Measurements from ENCODE around the gene MRM2. TPM values are rescaled to one million over a fixed set of nuclear protein-coding genes. Genes with fewer than 3 reads are reported as not detected.

MRM2 gene
- total RNA-seq, 1 experiment from 2014 or later = 34.7 TPM

GRCh38 chr7:2290877-2291276 is 48.9 kb upstream of the MRM2 start:
- DNase-seq (ENCODE audit: low read depth, low spot score) (no peak), ATAC-seq (no peak)
- H3K4me2 ChIP-seq (ENCODE audit: low read length) = no peak overlapping the region
- H3K9ac ChIP-seq (ENCODE audit: low read length) = no peak overlapping the region
- ChIA-PET RAD21 (ENCODE audit: low non-redundant PET in 1 of 2, low total read pairs in 2 of 2, uncharacterized antibody in 2 of 2, unreplicated experiment in 2 of 2) (no interaction called here), CTCF (no interaction called here), POLR2A (no interaction called here)
- H2AFZ ChIP-seq (ENCODE audit: low read depth, low read length, poor library complexity, severe bottlenecking) = no peak overlapping the region
- H3K27ac ChIP-seq (ENCODE audit: low read depth, low read length) = no peak overlapping the region
- peaks cover 21% of the 10 kb centered on the region for H3K79me2 ChIP-seq (ENCODE audit: insufficient read depth, low read length)
- BruUV-seq (replicated peaks) = no TSS peak
- no peaks in the 10 kb centered on the region for H3K9me3 ChIP-seq (ENCODE audit: control insufficient read depth in 1 of 2, insufficient read depth in 1 of 2, low read depth in 1 of 2, low read length in 2 of 2)
- H4K20me1 ChIP-seq (ENCODE audit: insufficient read depth) = no peaks in the 10 kb centered on the region
- H3K36me3 ChIP-seq (ENCODE audit: control insufficient read depth in 1 of 2, insufficient read depth in 2 of 2, low read length in 2 of 2) = no peaks in the 10 kb centered on the region
- no peaks in the 10 kb centered on the region for H3K4me1 ChIP-seq (ENCODE audit: control insufficient read depth in 1 of 2, insufficient read depth in 2 of 2, low read length in 2 of 2)
- TF ChIP-seq TCF7L2 (IDR thresholded peaks at IDR 0.05; ENCODE audit: borderline replicate concordance, extremely low read depth, insufficient read depth, insufficient read length) (no peak), ATF3 (IDR thresholded peaks at IDR 0.05) (no peak), RAD21 (IDR thresholded peaks at IDR 0.05; ENCODE audit: low read depth) (no peak), CBX3 (IDR thresholded peaks at IDR 0.05; ENCODE audit: low read depth) (no peak)
- H3K4me3 ChIP-seq (replicated peaks in 1 of 2; ENCODE audit: low read depth in 1 of 2, low read length in 2 of 2) = no peak overlapping the region
- intact Hi-C loops (cut with micrococcal nuclease) = no loop called here
- H3K9me2 ChIP-seq (ENCODE audit: insufficient read depth) = no peaks in the 10 kb centered on the region
- H3K27me3 ChIP-seq (ENCODE audit: insufficient read depth, low read length) = no peaks in the 10 kb centered on the region

- Histone ChIP-seq H3K4me3 (replicated peaks in 1 of 2; ENCODE audit: low read depth in 1 of 2, low read length in 2 of 2) (no peak overlapping the region), H4K20me1 (ENCODE audit: insufficient read depth) (no peaks in the 10 kb centered on the region), H3K4me2 (ENCODE audit: low read length) (no peak overlapping the region), H3K27me3 (ENCODE audit: insufficient read depth, low read length) (no peaks in the 10 kb centered on the region), H3K27ac (ENCODE audit: low read depth, low read length) (no peak overlapping the region), H3K36me3 (ENCODE audit: control insufficient read depth in 1 of 2, insufficient read depth in 2 of 2, low read length in 2 of 2) (no peaks in the 10 kb centered on the region), H2AFZ (ENCODE audit: low read depth, low read length, poor library complexity, severe bottlenecking) (no peak overlapping the region), H3K9me2 (ENCODE audit: insufficient read depth) (no peaks in the 10 kb centered on the region), H3K9me3 (ENCODE audit: control insufficient read depth in 1 of 2, insufficient read depth in 1 of 2, low read depth in 1 of 2, low read length in 2 of 2) (no peaks in the 10 kb centered on the region), H3K4me1 (ENCODE audit: control insufficient read depth in 1 of 2, insufficient read depth in 2 of 2, low read length in 2 of 2) (no peaks in the 10 kb centered on the region), H3K9ac (ENCODE audit: low read length) (no peak overlapping the region), H3K79me2 (ENCODE audit: insufficient read depth, low read length) (peaks cover 17% of the 10 kb centered on the region; the same call in 1 of the 2 replicates)
- intact Hi-C loops (cut with micrococcal nuclease) = no loop called here
- ChIA-PET POLR2A (no interaction called here), CTCF (no interaction called here), RAD21 (ENCODE audit: low non-redundant PET in 1 of 2, low total read pairs in 2 of 2, uncharacterized antibody in 2 of 2, unreplicated experiment in 2 of 2) (no interaction called here)
- TF ChIP-seq POLR2A (IDR thresholded peaks at IDR 0.05; ENCODE audit: borderline replicate concordance, extremely low read depth, insufficient read depth, insufficient read length) (no peak), SIN3A (IDR thresholded peaks at IDR 0.05; ENCODE audit: low read depth) (no peak), JUND (IDR thresholded peaks at IDR 0.05) (no peak), REST (IDR thresholded peaks at IDR 0.05; ENCODE audit: low read depth) (no peak), TCF7L2 (IDR thresholded peaks at IDR 0.05; ENCODE audit: borderline replicate concordance, extremely low read depth, insufficient read depth, insufficient read length) (no peak), FOSL1 (IDR thresholded peaks at IDR 0.05; ENCODE audit: low read depth) (no peak)
- BruUV-seq (replicated peaks) = no TSS peak
- DNase-seq (ENCODE audit: low read depth, low spot score) (no peak), ATAC-seq (no peak)
Measured at GRCh38 chr7:2289621-2290020, 47.6 kb upstream of the MRM2 start.

All from HCT116 (cell line).